HEK293 (cell line): ENCODE measurements around the gene TBXA2R.
A peak's percentile ranks its signal among the peaks of the same experiment; 100 is the strongest.

Experiments
- CTCF ChIA-PET: fragments of 350-600 bp; formaldehyde crosslinking; extraction: SDS; loops from one replicate; lab custom pipeline; 2021; ENCODE audit warnings: antibody characterized with exemption; lab: Yijun Ruan, JAX
- POLR2A ChIA-PET: fragments of 300-600 bp; formaldehyde crosslinking; extraction: SDS; loops from one replicate; lab custom pipeline; 2020; ENCODE audit warnings: antibody characterized with exemption, inconsistent platforms; lab: Yijun Ruan, JAX
- H3K27ac ChIP-seq: fragments of 200-500 bp; sonication (Bioruptor generic); 2 replicates; pipeline ENCODE4 v1.5.1; 2014; ENCODE audit warnings: low read depth, low read length, control low read depth, inconsistent platforms; ENCODE audit errors: extremely low read depth
- H3K36me3 ChIP-seq, 2 experiments: fragments of 200-500 bp in 1 of 2; sonication (Bioruptor generic) in 1 of 2; 1 replicate in 1 of 2; 2 replicates in 1 of 2; pipeline ENCODE4 v1.5.1; 2014 to 2017; ENCODE audit warnings: inconsistent platforms in 2 of 2, low read length in 2 of 2; ENCODE audit not compliant: control insufficient read depth in 2 of 2, insufficient read depth in 1 of 2
- H3K4me1 ChIP-seq: fragments of 200-500 bp; sonication (Bioruptor generic); 2 replicates; pipeline ENCODE4 v1.5.1; 2014; ENCODE audit warnings: mild to moderate bottlenecking, low read length, inconsistent platforms; ENCODE audit not compliant: control insufficient read depth, insufficient read depth
- H3K4me3 ChIP-seq: 2 replicates; pipeline ENCODE4 v1.5.1; 2011; ENCODE audit warnings: low read depth, mild to moderate bottlenecking, control low read depth, low read length, moderate library complexity
- H3K9me3 ChIP-seq: fragments of 200-500 bp; sonication (Bioruptor generic); 2 replicates; pipeline ENCODE4 v1.5.1; 2014; ENCODE audit warnings: low read depth, low read length, inconsistent platforms; ENCODE audit not compliant: control insufficient read depth, insufficient read depth
- AEBP2 ChIP-seq: fragments of 450-650 bp; formaldehyde crosslinking; IDR thresholded peaks from 2 replicates; pipeline ENCODE4 v1.5.1; 2016; ENCODE audit warnings: missing biosample characterization, missing genetic modification characterization, borderline replicate concordance
- GLIS2 ChIP-seq: fragments of 450-650 bp; formaldehyde crosslinking; IDR thresholded peaks from 2 replicates; pipeline ENCODE4 v1.5.1; 2016; ENCODE audit warnings: missing biosample characterization, missing genetic modification characterization
- KLF8 ChIP-seq: fragments of 450-650 bp; formaldehyde crosslinking; IDR thresholded peaks from 2 replicates; pipeline ENCODE4 v1.5.1; 2016; ENCODE audit warnings: missing biosample characterization, missing genetic modification characterization
- SETDB1 ChIP-seq: IDR thresholded peaks from one replicate; pipeline ENCODE4 v1.6.1; 2017; ENCODE audit warnings: mild to moderate bottlenecking, low read length, moderate library complexity, mixed read lengths; ENCODE audit not compliant: insufficient read length
- TCF7L2 ChIP-seq: IDR thresholded peaks from 2 replicates; pipeline ENCODE4 v1.6.1; 2011; ENCODE audit warnings: low read depth, mild to moderate bottlenecking, inconsistent platforms, low read length, moderate library complexity, borderline replicate concordance
- ZIC2 ChIP-seq: fragments of 450-650 bp; formaldehyde crosslinking; IDR thresholded peaks from 2 replicates; pipeline ENCODE4 v1.5.1; 2016; ENCODE audit warnings: missing biosample characterization, missing genetic modification characterization
- ZNF121 ChIP-seq: fragments of 450-650 bp; formaldehyde crosslinking; IDR thresholded peaks from 2 replicates; pipeline ENCODE4 v1.5.1; 2016; ENCODE audit warnings: missing biosample characterization, missing genetic modification characterization
- ZNF146 ChIP-seq: fragments of 450-650 bp; formaldehyde crosslinking; IDR thresholded peaks from 2 replicates; pipeline ENCODE4 v1.5.1; 2016; ENCODE audit warnings: missing biosample characterization, missing genetic modification characterization
- ZNF16 ChIP-seq: fragments of 450-650 bp; formaldehyde crosslinking; IDR thresholded peaks from 2 replicates; pipeline ENCODE4 v1.5.1; 2016; ENCODE audit warnings: low read depth, missing biosample characterization, missing genetic modification characterization
- ZNF175 ChIP-seq: fragments of 450-650 bp; formaldehyde crosslinking; IDR thresholded peaks from 2 replicates; pipeline ENCODE4 v1.5.1; 2016; ENCODE audit warnings: missing biosample characterization, missing genetic modification characterization
- ZNF292 ChIP-seq: fragments of 450-650 bp; formaldehyde crosslinking; IDR thresholded peaks from 2 replicates; pipeline ENCODE4 v1.5.1; 2016; ENCODE audit warnings: low read depth, missing biosample characterization, missing genetic modification characterization, borderline replicate concordance
- ZNF350 ChIP-seq: fragments of 450-650 bp; formaldehyde crosslinking; IDR thresholded peaks from 2 replicates; pipeline ENCODE4 v1.5.0; 2017; ENCODE audit warnings: missing biosample characterization, mild to moderate bottlenecking, missing genetic modification characterization
- ZNF366 ChIP-seq: fragments of 450-650 bp; formaldehyde crosslinking; conservative IDR thresholded peaks from 2 replicates; pipeline ENCODE4 v1.5.1; 2016; ENCODE audit warnings: missing biosample characterization, missing genetic modification characterization
- ZNF404 ChIP-seq: fragments of 450-650 bp; formaldehyde crosslinking; IDR thresholded peaks from 2 replicates; pipeline ENCODE4 v1.5.1; 2017; ENCODE audit warnings: missing biosample characterization, missing genetic modification characterization
- ZNF513 ChIP-seq: fragments of 450-650 bp; IDR thresholded peaks from 2 replicates; pipeline ENCODE4 v1.5.1; 2018; ENCODE audit warnings: missing biosample characterization, missing genetic modification characterization
- ZNF521 ChIP-seq: fragments of 450-650 bp; formaldehyde crosslinking; IDR thresholded peaks from 2 replicates; pipeline ENCODE4 v1.5.1; 2017; ENCODE audit warnings: missing biosample characterization, mild to moderate bottlenecking, missing genetic modification characterization
- ZNF560 ChIP-seq: fragments of 450-650 bp; formaldehyde crosslinking; IDR thresholded peaks from 2 replicates; pipeline ENCODE4 v1.5.1; 2017; ENCODE audit warnings: missing biosample characterization, missing genetic modification characterization, borderline replicate concordance
- ZNF596 ChIP-seq: fragments of 450-650 bp; IDR thresholded peaks from 2 replicates; pipeline ENCODE4 v1.5.0; 2018; ENCODE audit warnings: missing biosample characterization, mild to moderate bottlenecking, missing genetic modification characterization, moderate library complexity
- ZNF600 ChIP-seq: fragments of 450-650 bp; formaldehyde crosslinking; IDR thresholded peaks from 2 replicates; pipeline ENCODE4 v1.5.1; 2016; ENCODE audit warnings: missing biosample characterization, missing genetic modification characterization
- ZNF645 ChIP-seq: fragments of 450-650 bp; formaldehyde crosslinking; IDR thresholded peaks from 2 replicates; pipeline ENCODE4; 2016; ENCODE audit warnings: missing biosample characterization, missing genetic modification characterization
- ZNF670 ChIP-seq: fragments of 450-650 bp; formaldehyde crosslinking; IDR thresholded peaks from 2 replicates; pipeline ENCODE4 v1.5.1; 2016; ENCODE audit warnings: missing biosample characterization, missing genetic modification characterization, low read depth
- ZNF747 ChIP-seq: fragments of 450-650 bp; formaldehyde crosslinking; IDR thresholded peaks from 2 replicates; pipeline ENCODE4 v1.5.1; 2016; ENCODE audit warnings: missing biosample characterization, missing genetic modification characterization
- ZNF791 ChIP-seq: fragments of 450-650 bp; formaldehyde crosslinking; IDR thresholded peaks from 2 replicates; pipeline ENCODE4 v1.5.1; 2016; ENCODE audit warnings: missing biosample characterization, missing genetic modification characterization
- ZNF843 ChIP-seq: fragments of 450-650 bp; formaldehyde crosslinking; IDR thresholded peaks from 2 replicates; pipeline ENCODE4 v1.5.1; 2016; ENCODE audit warnings: missing biosample characterization, missing genetic modification characterization
- TF ChIP-seq, protein P1 (sequence below): fragments of 450-650 bp; formaldehyde crosslinking; IDR thresholded peaks from 2 replicates; pipeline ENCODE4 v1.5.1; 2016; ENCODE audit warnings: missing biosample characterization, missing genetic modification characterization

TBXA2R gene

GRCh38 chr19:3632098-3632497 lies 25.4 kb upstream of the TBXA2R start:
- CTCF ChIA-PET: no interaction called here
- POLR2A ChIA-PET: no interaction called here
- H3K36me3 ChIP-seq: peaks cover 0 to 16% of the 10 kb centered on the region in 2 experiments; a peak in 1 of 3 replicates

DNA sequence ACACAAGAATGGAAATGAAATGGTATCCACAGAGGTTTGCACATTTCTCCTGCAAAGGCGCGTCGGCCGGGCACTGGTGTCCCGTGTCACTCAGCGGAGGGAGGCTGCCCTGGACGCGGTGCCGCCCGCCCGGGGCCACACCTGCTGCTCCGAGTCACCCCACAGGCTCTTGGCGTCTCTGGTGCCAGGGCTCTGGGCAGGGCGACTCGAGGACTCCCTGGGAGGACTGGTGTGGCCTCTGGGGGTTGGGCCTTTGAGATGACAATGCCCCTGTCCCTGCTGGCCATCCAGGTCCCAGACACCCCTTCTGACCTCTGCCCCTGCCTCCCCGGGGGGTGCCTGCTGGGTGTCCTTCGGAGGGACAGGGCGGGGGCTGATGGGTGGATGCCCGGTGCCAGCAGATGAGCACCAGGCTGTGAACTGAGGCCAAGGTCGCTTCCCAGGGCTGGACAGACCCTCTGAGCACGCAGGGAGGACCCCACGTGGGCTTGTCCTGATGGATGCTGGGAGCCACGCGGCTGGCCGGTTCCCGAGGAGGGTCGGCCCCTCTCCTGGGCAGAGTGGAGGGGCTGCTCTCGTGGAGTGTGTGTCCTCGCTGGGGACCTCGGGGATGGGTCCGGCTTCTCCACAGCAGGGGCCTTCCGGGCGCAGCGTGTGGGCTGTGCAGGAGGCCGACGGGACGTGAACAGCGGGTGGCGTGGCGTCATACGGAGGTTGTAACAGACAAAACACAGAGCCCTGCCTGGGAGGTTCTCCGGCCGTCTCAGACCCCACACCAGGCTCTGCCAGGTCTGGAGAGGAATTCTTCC lies 24.6 kb upstream of the TBXA2R start:
- Histone ChIP-seq H3K4me3 (no peak overlapping the region), H3K4me1 (no peaks in the 10 kb centered on the region), H3K27ac (no peak overlapping the region), H3K36me3 (peaks cover 0 to 16% of the 10 kb centered on the region in 2 experiments; a peak in 1 of 3 replicates), H3K9me3 (no peaks in the 10 kb centered on the region)
- 0 out of 2 replicates have a peak, but pooled peaks have one; percentile 7 for TF ChIP-seq ZIC2 (tag by site-specific recombination)
- no peak for TF ChIP-seq ZNF350
- TF ChIP-seq, protein P1, sequence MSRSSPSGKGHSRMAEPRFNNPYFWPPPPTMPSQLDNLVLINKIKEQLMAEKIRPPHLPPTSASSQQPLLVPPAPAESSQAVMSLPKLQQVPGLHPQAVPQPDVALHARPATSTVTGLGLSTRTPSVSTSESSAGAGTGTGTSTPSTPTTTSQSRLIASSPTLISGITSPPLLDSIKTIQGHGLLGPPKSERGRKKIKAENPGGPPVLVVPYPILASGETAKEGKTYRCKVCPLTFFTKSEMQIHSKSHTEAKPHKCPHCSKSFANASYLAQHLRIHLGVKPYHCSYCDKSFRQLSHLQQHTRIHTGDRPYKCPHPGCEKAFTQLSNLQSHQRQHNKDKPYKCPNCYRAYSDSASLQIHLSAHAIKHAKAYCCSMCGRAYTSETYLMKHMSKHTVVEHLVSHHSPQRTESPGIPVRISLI (tag by site-specific recombination): no peak
- no peak for TF ChIP-seq ZNF596
- TF ChIP-seq TCF7L2: no peak
- TF ChIP-seq SETDB1: no peak
- peak; percentile 38 for TF ChIP-seq GLIS2 (tag by site-specific recombination)
- POLR2A ChIA-PET: no interaction called here
- CTCF ChIA-PET: no interaction called here

More at GRCh38 chr19:3632098-3632497, 25.4 kb upstream of the TBXA2R start:
- TF ChIP-seq ZNF645 (tag by site-specific recombination) (no peak), ZNF843 (tag by site-specific recombination) (no peak), ZNF121 (tag by site-specific recombination) (no peak), ZNF560 (tag by site-specific recombination) (no peak), ZNF513 (tag by site-specific recombination) (no peak), ZNF791 (tag by site-specific recombination) (no peak), KLF8 (tag by site-specific recombination) (no peak), ZNF146 (no peak), ZNF292 (tag by site-specific recombination) (no peak), ZNF600 (tag by site-specific recombination) (no peak), ZNF521 (no peak), ZNF366 (tag by site-specific recombination) (no peak), ZNF747 (tag by site-specific recombination) (no peak), AEBP2 (tag by site-specific recombination) (no peak), ZNF175 (tag by site-specific recombination) (no peak), ZNF16 (tag by site-specific recombination) (no peak), ZNF404 (tag by site-specific recombination) (no peak), ZNF670 (tag by site-specific recombination) (no peak)
- Histone ChIP-seq H3K4me1 (no peaks in the 10 kb centered on the region), H3K9me3 (no peaks in the 10 kb centered on the region), H3K4me3 (no peak overlapping the region), H3K27ac (no peak overlapping the region)
